Measurements from ENCODE around the gene PARP1.
"Not testable (repeated sequence)": the region's sequence is repeated elsewhere in the genome, so short reads cannot be mapped to it uniquely, and the experiment has no call there.

Gene PARP1

DNA sequence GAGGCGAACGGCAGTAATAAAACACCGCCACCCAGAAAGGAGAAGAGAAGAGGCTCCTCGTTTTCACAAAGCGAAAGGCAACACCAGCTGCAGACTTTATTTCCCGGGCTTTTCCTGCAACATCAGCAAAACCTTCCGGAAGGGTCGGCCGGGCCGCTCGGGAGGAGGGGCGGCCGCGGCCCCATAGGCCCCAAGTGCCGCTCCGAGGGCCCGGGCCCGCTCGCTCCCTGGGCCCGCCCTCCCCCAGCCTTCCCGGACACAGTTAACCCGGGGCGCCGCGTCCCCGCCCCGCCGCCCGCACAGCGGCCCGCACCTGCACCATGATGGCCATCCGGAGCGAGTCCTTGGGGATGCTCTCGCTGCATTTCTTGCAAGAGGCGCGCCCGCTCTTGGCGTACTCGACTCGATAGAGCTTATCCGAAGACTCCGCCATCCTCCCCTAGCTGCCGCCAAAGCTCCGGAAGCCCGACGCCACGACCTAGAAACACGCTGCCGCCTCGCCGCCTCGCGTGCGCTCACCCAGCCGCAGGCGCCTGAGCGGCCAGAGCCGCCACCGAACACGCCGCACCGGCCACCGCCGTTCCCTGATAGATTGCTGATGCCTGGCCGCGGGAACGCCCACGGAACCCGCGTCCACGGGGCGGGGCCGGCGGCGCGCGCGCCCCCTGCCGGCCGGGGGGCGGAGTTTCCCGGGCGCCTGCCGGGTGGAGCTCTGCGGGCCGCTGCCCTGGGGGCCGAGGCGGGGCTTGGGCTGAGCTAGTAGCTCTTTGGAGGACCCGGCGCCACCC, at the start of gene PARP1:
PARP1 (minus strand) TSS at position 597 of the 788 bp plus-strand sequence; CDS start at position 433, 164 bp downstream.
- in situ Hi-C loops (cut with MboI; ENCODE audit: low sequenced_read_pairs) = no loop called here

DNA sequence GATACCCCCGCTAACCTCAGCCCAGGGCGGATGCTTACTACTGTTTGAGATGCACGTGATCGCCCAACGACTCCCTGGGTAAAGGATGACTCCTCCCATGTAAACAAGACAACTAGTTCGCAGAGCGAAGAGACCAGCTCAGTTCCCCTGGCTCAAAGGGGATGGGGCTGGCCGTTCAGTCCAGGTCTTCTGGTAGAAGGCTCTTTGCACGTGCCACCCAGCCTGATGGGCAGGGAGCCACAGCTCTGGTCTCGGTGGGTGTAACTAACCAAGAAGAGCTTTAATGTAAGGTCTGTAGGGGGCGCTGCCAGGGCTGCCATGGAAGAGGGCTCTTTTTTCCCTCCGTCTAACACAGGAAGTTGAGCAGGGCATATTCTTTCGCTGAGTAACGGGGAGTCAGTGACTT, 49.4 kb upstream of the PARP1 start:
- in situ Hi-C loops (cut with MboI; ENCODE audit: low sequenced_read_pairs) = no loop called here

DNA sequence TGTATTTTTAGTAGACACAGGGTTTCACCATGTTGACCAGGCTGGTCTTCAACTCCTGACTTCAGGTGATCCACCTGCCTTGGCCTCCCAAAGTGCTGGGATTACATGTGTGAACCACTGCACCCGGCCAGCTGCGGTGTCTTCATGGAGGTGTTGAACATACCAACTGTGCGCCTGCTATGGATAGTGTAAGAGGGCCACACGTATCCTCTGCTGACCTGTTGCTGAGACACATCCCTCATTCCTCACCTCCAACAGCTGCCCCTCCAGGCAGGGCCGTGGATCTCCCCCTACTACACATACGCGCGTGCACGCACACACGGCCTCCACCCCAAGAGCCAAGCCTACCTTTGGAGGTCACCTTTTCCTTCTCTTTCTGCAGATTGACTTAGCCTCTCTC, 48.0 kb upstream of the PARP1 start:
- in situ Hi-C loops (cut with MboI; ENCODE audit: low sequenced_read_pairs) = no loop called here

DNA sequence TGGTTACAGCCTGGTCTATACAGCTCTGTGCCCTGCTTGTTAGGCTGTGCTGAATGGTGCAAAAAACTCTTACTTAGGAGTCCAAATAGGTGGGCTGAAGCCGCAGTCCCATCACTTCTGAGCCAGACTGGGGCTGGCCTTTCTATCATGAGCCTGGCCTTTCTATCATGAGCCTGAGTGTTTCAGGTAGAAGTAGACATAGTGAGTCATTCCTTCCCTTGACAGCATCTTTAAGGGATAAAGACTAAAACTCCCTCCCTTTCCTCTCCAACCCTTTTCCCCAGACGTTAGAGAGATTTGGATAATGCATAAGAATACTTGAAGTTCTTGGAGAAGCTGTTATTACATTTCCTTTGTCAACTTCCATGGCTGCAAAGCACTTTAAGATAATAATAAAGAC, 46.5 kb upstream of the PARP1 start:
- in situ Hi-C loops (cut with MboI; ENCODE audit: low sequenced_read_pairs) = no loop called here

DNA sequence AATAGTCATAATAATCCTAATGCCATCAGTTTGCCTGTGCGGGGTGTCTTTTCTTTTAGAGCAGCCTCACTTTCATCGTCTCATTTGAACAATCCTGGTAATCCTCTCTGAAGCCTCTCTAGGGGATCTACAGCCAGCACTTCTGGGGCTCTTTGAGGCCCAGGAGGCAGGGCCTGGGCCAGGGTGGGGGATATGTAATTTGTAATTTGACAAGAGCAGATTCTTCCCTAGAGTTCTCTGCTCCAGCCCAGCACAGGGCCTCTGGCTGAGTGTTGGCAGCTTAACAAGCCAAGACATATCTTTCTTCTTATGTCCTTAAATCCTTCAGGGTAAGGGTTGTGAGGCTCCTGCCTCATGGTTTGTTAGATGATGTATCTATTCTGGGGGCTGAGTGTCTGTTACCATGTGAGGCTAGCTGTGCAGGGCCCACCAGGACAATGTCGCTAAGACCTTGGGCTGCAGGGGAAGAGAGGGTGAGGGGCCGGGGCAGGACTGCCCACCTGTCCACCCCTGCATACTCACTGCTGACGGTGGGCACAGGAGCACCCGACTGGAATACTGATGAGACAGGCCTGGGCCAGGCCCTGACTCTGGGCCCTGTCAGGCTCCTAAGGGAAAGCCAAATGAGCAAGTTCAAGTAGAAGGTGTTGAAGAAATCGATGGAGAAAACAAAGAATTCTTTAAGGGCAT, 45.3 kb upstream of the PARP1 start:
- in situ Hi-C loops (cut with MboI; ENCODE audit: low sequenced_read_pairs) = no loop called here

DNA sequence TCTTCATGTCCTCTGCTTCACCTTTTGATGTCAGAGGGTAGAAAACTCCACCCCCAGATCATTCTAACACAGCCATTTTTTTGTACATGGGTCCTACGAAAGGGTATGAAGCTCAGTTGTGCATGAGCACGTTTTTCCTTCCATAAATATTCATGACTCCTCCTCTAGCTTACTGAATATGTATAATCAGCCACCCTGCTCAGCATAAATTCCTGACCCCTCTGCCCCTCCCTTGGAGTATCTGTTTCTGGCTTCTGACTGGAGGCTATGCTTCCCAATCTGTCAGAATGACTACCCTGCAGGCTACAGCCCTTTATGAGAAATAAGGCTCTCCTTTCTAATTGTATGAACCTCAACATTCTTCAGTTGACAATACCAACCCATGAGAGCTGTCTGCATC, 42.8 kb upstream of the PARP1 start:
- in situ Hi-C loops (cut with MboI; ENCODE audit: low sequenced_read_pairs) = no loop called here

DNA sequence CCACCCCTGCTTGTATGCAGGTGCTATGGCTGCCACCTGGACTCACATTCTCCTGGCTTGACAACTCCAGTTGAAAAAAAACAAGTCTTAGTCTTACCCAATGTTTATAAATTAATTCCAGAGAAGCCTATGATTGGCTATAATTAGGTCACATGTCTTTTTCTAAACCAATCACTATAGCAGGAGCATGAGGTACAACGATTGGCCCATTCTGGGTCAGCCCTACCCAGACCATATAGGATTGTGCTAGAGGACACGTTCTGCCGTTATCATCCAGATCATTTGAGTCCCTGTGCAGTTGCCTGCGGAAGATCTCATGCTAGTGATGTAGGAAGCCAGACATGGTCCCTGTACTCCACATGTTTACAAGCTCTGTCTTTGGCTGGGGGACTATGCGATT, 41.9 kb upstream of the PARP1 start:
- in situ Hi-C loops (cut with MboI; ENCODE audit: low sequenced_read_pairs) = no loop called here

DNA sequence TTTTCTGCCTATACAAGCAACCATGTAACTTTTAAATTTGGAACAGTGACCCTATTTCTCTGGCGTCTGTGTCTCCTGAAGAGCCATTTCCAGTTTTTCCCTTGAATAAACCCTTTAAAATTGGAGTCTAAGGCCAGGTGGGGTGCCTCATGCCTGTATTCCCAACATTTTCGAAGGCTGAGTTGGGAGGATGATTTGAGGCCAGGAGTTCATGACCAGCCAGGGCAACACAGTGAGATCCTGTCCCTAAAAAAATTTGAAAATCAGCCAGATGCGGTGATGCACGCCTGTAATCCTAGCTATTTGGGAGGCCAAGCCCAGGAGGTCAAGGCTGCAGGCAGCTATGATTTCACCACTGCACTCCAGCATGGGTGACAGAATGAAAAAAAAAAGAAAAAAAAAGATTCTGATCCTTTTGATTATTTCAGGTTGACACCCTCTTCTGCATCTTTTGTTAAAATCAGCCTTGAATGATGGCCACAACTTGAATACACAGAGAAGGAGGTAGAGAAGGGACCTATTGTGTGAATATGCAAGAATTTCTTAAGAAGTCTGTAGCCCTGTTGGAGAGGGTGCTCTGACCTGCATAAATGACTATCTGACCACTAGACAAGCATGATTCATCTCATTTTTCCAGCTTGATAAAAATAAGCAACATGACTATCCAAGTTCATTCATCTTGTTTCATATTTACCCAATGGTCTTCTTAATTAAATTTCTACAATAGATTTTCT, 40.2 kb upstream of the PARP1 start:
- in situ Hi-C loops (cut with MboI; ENCODE audit: low sequenced_read_pairs) = no loop called here

DNA sequence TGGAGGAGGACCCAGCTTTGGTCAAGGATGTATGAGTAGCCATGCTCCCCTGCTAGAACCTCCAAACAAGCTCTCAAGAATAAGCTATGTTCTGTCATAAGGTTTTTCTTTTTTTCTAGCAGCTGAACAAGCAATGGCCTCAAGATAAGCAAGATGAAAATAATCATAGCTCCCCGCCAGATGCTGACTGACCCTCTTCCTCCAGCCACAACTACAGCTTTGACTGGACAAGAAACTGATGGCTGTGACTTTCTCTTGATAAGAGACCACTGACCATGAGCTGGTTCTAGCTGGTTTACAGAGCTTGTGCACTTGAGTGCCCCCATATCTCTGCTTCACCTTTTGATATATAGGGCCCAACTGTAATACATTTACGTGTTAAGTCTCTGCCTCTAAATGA, 38.2 kb upstream of the PARP1 start:
- in situ Hi-C loops (cut with MboI; ENCODE audit: low sequenced_read_pairs) = no loop called here

DNA sequence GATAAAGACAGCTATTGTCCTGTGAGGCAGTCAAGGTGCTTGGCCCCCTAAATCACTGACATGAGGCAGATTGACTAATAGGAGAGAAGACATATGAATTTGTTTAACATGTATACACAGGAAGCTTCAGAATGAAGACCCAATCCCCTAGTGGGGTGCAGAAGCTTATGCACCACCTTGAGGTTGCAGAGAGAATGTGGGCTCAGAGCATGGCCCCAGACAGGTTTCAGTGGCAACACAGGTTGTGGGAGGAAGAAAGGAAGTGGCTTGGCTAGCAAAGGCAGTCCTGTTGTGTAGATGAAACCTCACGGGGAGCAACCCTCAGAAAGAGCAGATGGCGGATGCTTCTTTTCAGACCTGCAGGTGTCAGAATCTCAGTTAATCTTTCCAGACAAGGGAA, 37.0 kb upstream of the PARP1 start:
- in situ Hi-C loops (cut with MboI; ENCODE audit: low sequenced_read_pairs) = no loop called here

DNA sequence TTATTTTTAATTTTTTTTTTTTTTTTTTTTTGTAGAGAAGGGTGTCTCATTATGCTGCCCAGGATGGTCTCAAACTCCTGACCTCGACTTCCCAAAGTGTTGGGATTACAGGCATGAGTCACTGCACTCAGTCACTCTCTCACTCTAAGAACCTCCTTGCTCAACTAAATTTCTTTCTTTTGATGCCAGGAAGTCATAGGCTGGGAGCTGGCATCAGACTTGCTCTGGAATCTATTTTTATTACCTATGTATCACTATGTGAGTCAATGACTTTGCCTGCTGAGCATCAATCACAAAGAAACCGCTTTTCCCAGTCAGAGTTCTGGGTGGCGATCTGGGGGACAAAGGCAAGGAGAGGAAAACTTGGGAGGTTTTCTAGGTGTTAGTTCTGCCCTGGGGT, 35.5 kb upstream of the PARP1 start:
- in situ Hi-C loops (cut with MboI; ENCODE audit: low sequenced_read_pairs) = no loop called here

DNA sequence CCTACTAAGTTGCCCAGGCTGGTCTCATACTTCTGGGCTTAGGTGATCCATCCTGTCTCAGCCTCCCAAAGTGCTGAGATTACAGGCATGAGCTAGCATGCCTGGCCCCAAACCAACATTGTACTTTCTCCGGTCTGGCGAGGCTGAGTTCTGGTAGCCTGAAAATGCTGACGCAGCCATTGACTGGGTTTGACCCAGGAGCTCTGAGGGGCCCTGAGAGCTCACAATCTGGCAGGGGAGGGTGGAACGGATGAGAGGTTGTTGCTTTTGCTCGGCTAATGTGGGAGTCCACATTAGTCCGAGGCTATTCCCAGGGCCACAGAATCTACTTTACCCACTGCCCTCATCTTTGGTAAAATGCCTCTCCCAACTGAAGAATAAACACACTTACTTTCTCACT, 35.1 kb upstream of the PARP1 start:
- in situ Hi-C loops (cut with MboI; ENCODE audit: low sequenced_read_pairs) = no loop called here

DNA sequence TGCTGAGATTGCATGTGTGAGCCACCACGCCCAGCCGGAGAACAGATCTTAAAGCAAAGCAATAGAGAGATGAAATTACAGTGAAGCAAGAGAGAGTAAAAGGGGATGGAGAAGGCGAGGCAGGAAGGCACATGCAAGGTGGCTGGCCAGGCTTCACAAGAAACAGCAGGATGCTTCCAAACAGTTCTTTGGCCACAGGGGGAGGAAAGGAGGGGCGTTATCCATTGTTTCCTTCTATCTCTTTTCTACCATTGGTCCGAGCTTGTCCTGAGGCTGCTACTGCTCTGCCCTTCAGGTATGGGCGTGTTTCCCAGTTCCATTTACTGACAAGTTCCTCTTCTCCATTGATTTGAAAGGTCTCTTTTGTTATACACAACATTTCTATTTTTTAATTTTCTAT, 33.7 kb upstream of the PARP1 start:
- in situ Hi-C loops (cut with MboI; ENCODE audit: low sequenced_read_pairs) = no loop called here

DNA sequence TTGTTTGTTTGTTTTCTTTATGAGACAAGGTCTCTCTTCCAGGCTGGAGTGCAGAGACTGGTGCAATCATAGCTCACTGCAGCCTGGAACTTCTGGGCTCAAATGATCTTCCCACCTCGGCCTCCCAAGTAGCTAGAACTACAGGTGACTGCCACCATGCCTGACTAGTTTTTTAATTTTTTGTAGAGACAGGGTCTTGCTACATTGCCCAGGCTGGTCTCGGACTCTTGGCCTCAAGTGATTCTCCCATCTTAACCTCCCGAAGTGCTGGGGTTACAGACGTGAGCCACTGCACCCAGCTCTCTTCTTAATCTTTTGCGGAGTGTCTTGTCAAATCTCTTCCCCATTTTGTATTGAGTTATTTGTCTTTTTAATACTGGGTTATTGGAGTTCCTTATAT, 32.6 kb upstream of the PARP1 start:
- in situ Hi-C loops (cut with MboI; ENCODE audit: low sequenced_read_pairs) = no loop called here

DNA sequence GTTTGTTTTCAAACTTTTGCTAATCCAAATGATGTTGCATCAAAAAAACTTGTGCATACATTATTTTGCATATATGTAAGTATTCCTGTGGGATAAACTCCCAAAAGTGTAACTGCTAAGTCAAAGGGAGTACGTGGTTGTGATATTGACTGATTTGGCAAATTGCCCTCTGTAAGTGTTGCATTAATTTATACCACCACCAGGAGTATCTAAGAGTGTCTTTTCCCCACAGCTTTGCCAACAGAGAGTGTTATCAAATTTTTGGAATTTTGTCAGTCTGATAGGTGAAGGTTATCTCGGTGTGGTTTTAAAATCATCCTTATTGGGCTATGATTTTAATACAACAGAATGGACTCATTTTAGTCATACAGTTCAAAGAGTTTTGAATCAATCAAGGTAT, 30.1 kb upstream of the PARP1 start:
- in situ Hi-C loops (cut with MboI; ENCODE audit: low sequenced_read_pairs) = no loop called here

DNA sequence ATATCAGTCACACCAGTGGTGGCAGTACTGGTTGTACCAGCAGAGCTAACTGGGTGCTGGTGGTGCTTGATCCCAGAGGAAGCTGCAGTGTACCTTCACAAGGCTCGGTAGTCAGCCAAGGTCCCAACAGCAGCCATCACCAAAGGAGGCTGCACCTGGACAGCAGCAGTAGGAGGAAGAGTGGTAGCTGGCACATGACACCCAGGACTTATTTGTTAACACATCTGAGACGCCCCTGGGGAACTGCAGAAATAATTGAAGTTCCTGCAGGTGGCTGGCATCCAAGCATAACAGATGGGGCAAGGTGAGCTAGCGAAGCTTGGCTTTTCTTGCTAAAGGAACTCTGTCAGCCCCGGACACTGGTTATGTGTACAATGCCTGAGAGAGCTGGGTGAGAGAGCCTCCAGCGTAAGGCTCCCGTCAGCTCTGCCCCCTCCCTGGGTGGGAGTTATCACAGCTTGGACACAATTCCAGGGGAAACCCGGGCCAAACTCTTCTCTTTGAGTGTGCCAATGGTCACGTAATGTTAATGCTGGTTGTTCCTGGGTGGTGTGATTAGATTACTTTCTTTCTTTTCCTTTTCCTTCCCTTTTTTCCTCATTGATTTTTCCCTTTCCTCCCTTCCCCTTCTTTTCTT, 29.1 kb upstream of the PARP1 start:
- in situ Hi-C loops (cut with MboI; ENCODE audit: low sequenced_read_pairs) = no loop called here

DNA sequence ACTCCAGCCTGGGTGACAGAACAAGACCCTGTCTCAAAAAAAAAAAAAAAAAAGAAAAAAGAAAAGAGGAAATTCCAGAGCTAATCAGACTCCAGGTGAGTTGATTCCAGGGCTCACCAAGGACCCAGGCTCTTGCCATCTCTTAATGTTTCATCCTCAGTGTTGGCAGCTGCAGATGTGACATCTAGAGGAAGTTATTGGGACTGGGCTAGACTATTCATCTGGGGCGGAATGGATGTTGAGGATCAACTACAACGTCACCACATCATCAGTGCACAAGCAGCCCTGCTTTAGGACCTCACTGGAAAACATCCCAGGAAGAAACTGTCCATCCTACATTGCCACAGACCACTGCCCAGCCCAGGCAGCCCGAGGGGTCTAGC, 28.6 kb upstream of the PARP1 start:
- in situ Hi-C loops (cut with MboI; ENCODE audit: low sequenced_read_pairs) = no loop called here

DNA sequence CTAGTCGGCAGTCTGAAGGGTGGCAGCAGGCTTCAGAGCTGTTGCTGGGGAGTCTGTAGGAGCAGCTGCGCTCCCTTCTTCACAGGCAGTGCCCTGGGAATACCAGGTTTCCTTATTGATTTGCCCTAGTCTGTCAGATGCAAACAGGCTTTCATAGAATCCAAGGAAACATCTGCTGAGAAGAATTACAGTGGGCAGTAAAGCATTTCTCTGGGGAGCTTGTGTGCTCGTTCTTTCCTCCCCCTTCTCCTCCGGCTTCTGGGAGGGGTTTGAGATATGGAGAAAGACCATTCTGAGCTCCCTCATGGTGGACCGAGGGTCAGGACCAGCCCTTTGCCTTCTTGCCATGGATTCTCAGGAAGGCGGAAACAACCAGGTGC, 25.4 kb upstream of the PARP1 start:
- in situ Hi-C loops (cut with MboI; ENCODE audit: low sequenced_read_pairs) = no loop called here

DNA sequence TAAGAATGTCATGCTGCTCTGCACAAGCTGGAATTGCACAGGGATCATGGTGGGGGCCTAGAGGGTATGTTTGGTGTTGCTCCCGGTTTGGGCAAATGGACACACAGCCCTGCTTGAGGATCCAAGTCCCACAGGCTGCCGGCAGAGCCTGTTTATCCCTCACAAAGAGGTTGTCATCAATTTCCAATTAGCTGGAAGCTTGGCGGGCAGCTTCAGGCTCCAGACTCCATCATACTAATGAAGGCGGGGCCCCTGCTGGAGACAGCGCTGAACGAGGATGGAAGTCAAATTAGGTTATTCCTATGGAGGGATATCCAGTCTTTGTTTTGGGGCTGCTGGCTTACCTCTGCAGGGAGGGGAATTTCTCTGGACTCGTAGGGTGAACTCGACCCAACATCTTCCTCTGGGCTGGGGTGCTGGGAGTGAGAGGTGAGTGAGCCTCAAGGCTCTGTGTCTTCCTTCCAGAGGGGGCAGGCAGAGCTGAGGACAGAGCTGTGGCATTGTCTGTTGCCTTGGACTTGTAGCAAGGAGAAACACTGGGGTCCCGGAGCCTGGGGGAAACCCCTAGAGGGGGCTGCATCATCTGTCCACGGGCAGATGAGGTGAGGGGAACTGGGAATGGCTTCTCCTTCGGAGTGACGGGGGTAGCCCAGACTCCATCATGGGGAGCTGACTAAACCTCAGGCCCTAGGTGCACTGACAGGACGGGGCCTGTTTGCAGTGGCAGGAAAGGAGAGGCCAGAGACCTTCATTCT, 24.9 kb upstream of the PARP1 start:
- in situ Hi-C loops (cut with MboI; ENCODE audit: low sequenced_read_pairs) = no loop called here

DNA sequence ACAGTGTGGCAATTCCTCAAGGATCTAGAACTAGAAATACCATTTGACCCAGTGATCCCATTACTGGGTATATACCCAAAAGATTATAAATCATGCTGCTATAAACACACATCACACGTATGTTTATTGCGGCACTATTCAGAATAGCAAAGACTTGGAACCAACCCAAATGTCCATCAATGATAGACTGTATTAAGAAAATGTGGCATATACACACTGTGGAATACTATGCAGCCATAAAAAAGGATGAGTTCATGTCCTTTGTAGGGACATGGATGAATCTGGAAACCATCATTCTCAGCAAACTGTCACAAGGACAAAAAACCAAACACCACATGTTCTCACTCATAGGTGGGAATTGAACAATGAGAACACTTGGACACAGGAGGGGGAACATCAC, 24.0 kb upstream of the PARP1 start:
- in situ Hi-C loops (cut with MboI; ENCODE audit: low sequenced_read_pairs) = not testable (repeated sequence)
